ENCODE data around the gene DSCAML1.

DSCAML1 gene

DNA sequence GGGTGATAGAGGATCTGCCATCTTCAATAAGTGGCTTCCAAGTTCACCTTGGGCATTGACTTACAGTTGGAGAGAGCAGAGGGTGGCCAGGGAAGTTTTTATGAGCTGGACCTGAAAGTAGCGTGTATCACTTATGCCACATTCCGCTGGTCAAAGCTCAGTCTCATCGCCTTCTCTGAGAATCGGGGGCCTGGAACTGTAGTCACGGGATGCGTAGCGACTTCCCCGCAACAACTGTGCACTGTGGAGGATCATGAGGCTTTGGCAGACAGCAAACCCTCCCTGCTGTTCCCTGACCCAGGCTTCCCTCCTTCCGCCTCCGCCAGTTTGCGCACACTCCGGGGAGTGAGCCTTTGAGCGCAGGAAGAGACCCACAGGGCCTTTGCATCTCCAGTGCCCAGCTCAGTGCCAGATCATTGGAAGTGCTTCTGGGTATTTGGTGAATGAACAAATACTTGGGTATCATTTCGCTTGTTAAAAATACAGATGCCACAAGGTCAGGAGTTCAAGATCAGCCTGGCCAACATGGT is 373.9 kb downstream of the DSCAML1 start:
- no peak overlapping the region for H3K9ac ChIP-seq (ENCODE audit: low read length)
- H3K4me1 ChIP-seq (ENCODE audit: insufficient read depth, low read length, severe bottlenecking), result no peaks in the 10 kb centered on the region
- H3K4me3 ChIP-seq (ENCODE audit: low read depth, low read length, poor library complexity, severe bottlenecking), result no peak overlapping the region
- H3K9me3 ChIP-seq (ENCODE audit: low read length), result no peaks in the 10 kb centered on the region
- H4K20me1 ChIP-seq (ENCODE audit: insufficient read depth, low read length), result no peaks in the 10 kb centered on the region
- H3K27ac ChIP-seq (ENCODE audit: low read depth, low read length, poor library complexity, severe bottlenecking), result no peak overlapping the region
- H3K9me2 ChIP-seq (ENCODE audit: low read depth, low read length), result no peaks in the 10 kb centered on the region
- no peaks in the 10 kb centered on the region for H3F3A ChIP-seq (ENCODE audit: insufficient read depth, low read length)
- no peak overlapping the region for H3K4me2 ChIP-seq (ENCODE audit: low read length)
- H2AFZ ChIP-seq (ENCODE audit: low read length), result no peak overlapping the region
- TF ChIP-seq, protein P1, sequence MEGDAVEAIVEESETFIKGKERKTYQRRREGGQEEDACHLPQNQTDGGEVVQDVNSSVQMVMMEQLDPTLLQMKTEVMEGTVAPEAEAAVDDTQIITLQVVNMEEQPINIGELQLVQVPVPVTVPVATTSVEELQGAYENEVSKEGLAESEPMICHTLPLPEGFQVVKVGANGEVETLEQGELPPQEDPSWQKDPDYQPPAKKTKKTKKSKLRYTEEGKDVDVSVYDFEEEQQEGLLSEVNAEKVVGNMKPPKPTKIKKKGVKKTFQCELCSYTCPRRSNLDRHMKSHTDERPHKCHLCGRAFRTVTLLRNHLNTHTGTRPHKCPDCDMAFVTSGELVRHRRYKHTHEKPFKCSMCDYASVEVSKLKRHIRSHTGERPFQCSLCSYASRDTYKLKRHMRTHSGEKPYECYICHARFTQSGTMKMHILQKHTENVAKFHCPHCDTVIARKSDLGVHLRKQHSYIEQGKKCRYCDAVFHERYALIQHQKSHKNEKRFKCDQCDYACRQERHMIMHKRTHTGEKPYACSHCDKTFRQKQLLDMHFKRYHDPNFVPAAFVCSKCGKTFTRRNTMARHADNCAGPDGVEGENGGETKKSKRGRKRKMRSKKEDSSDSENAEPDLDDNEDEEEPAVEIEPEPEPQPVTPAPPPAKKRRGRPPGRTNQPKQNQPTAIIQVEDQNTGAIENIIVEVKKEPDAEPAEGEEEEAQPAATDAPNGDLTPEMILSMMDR (IDR thresholded peaks at IDR 0.05; ENCODE audit: low read length), result no peak
- no peak for TF ChIP-seq EZH2 (IDR thresholded peaks at IDR 0.05; ENCODE audit: borderline replicate concordance, low read length)
- H3K27me3 ChIP-seq (ENCODE audit: insufficient read depth, low read length), result no peaks in the 10 kb centered on the region
- no peaks in the 10 kb centered on the region for H3K79me2 ChIP-seq (ENCODE audit: insufficient read depth, low read length)
- no peaks in the 10 kb centered on the region for H3K36me3 ChIP-seq (ENCODE audit: insufficient read depth, low read length)

DNA sequence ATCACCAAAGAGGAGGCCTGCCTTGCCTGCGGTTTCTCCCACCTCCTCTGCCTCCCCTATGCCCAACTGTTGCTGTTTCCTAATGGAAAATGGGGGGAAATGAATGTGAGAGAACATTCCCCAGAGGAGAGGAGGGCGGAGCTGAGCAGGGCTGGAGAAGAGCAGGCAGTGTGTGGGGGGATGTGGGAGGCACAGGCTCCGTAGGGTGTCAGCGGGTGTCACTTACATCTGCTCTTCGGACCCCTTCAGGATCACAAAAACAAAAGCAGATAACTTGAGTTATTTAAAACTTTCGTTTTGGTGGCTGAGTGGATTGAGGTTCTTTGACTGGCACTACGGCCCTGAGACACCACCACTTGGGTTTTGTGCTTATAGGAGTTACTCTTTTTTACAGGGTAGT is 375.5 kb downstream of the DSCAML1 start:
- Histone ChIP-seq H3F3A (ENCODE audit: insufficient read depth, low read length) (no peaks in the 10 kb centered on the region), H3K4me1 (ENCODE audit: insufficient read depth, low read length, severe bottlenecking) (no peaks in the 10 kb centered on the region), H3K27ac (ENCODE audit: low read depth, low read length, poor library complexity, severe bottlenecking) (no peak overlapping the region), H3K4me3 (ENCODE audit: low read depth, low read length, poor library complexity, severe bottlenecking) (no peak overlapping the region), H2AFZ (ENCODE audit: low read length) (no peak overlapping the region), H3K9me2 (ENCODE audit: low read depth, low read length) (no peaks in the 10 kb centered on the region), H4K20me1 (ENCODE audit: insufficient read depth, low read length) (no peaks in the 10 kb centered on the region), H3K36me3 (ENCODE audit: insufficient read depth, low read length) (no peaks in the 10 kb centered on the region), H3K9ac (ENCODE audit: low read length) (no peak overlapping the region), H3K79me2 (ENCODE audit: insufficient read depth, low read length) (no peaks in the 10 kb centered on the region), H3K27me3 (ENCODE audit: insufficient read depth, low read length) (no peaks in the 10 kb centered on the region), H3K9me3 (ENCODE audit: low read length) (no peaks in the 10 kb centered on the region), H3K4me2 (ENCODE audit: low read length) (no peak overlapping the region)
- TF ChIP-seq EZH2 (IDR thresholded peaks at IDR 0.05; ENCODE audit: borderline replicate concordance, low read length), result no peak
- TF ChIP-seq, protein P1 (IDR thresholded peaks at IDR 0.05; ENCODE audit: low read length), result no peak

DNA sequence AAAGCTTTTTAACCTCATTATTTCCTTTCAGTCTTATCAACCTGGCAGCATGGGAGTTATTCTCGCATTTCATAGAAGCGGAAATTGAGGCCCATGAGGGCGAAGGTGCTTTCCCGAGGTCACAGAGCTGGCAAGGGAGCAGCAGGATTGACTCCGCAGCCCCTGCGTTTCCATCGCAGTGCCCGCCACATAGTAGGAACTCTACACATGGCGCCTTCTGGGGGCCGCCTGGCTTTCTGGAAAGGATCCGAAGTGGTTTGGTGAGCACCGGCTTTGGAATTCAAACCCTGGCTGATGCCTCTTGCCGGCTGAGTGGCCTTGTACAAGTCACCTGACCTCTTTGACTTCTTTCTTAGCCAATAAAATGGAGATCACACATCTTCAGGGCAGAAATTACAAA is 376.0 kb downstream of the DSCAML1 start:
- Histone ChIP-seq H3K4me2 (ENCODE audit: low read length) (no peak overlapping the region), H3F3A (ENCODE audit: insufficient read depth, low read length) (no peaks in the 10 kb centered on the region), H3K27ac (ENCODE audit: low read depth, low read length, poor library complexity, severe bottlenecking) (no peak overlapping the region), H4K20me1 (ENCODE audit: insufficient read depth, low read length) (no peaks in the 10 kb centered on the region), H3K4me1 (ENCODE audit: insufficient read depth, low read length, severe bottlenecking) (no peaks in the 10 kb centered on the region), H3K27me3 (ENCODE audit: insufficient read depth, low read length) (no peaks in the 10 kb centered on the region), H3K9me2 (ENCODE audit: low read depth, low read length) (no peaks in the 10 kb centered on the region), H3K9me3 (ENCODE audit: low read length) (no peaks in the 10 kb centered on the region), H2AFZ (ENCODE audit: low read length) (no peak overlapping the region), H3K4me3 (ENCODE audit: low read depth, low read length, poor library complexity, severe bottlenecking) (no peak overlapping the region), H3K79me2 (ENCODE audit: insufficient read depth, low read length) (no peaks in the 10 kb centered on the region), H3K36me3 (ENCODE audit: insufficient read depth, low read length) (no peaks in the 10 kb centered on the region), H3K9ac (ENCODE audit: low read length) (no peak overlapping the region)
- TF ChIP-seq, protein P1 (IDR thresholded peaks at IDR 0.05; ENCODE audit: low read length), result no peak
- no peak for TF ChIP-seq EZH2 (IDR thresholded peaks at IDR 0.05; ENCODE audit: borderline replicate concordance, low read length)

All from OCI-LY1 (cell line).